ENCODE results near the gene ASB3. TPM values are rescaled to one million over a fixed set of nuclear protein-coding genes. Genes with fewer than 3 reads are reported as not detected.
"Not testable (repeated sequence)": the region's sequence is repeated elsewhere in the genome, so short reads cannot be mapped to it uniquely, and the experiment has no call there.

ASB3 gene
- total and polyA plus RNA-seq, 2 donors, result 25.1 to 31.8 TPM

DNA sequence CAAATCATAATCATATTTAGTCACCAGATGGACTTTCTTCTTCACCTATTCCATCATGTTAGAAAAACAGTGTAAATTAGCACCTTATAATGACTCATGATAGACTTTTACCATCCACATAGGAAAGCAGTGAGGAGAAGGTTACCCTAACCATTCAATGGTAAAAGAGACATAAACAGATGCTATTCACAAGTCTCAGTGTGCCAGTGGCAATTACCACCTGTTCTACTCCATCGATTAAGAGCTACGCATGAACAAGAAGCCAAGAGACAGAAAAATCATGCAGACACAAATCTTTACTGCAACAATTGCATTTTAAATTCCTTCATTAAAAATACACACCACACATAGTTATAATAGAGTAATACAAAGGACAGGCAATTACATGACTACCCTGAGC, 125.9 kb downstream of the ASB3 start:
- no peaks in the 10 kb centered on the region for H3K4me1 ChIP-seq (ENCODE audit: control insufficient read depth in 2 of 2, insufficient read depth in 2 of 2, low read length in 2 of 2)
- DNase-seq (ENCODE audit: low read depth in 6 of 9, low spot score in 9 of 9), result no peak

DNA sequence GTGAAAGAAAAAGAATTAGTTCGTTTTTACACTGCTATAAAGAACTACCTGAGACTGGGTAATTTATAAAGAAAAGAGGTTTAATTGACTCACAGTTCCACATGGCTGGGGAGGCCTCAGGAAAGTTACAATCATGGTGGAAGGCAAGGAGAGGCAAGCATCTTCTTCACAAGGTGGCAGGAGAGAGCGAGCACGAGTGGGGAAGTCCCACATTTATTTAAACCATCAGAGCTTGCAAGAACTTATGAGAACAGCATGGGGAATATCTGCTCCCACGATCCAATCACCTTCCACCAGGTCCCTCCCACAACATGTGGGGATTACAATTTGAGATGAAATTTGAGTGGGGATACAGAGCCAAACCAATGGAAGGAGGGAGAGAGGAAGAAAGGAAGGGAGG, 128.3 kb downstream of the ASB3 start:
- H3K36me3 ChIP-seq (ENCODE audit: control insufficient read depth in 2 of 2, insufficient read depth in 2 of 2, low read length in 1 of 2); DNase-seq (ENCODE audit: low read depth in 6 of 9, low spot score in 9 of 9); H3K9me3 ChIP-seq (ENCODE audit: control insufficient read depth in 2 of 2, insufficient read depth in 1 of 2, low read length in 1 of 2); H3K4me1 ChIP-seq (ENCODE audit: control insufficient read depth in 2 of 2, insufficient read depth in 2 of 2, low read length in 2 of 2); H3K4me3 ChIP-seq (ENCODE audit: low read length in 2 of 2); H3K27me3 ChIP-seq (ENCODE audit: control insufficient read depth in 2 of 2, insufficient read depth in 1 of 2, low read length in 1 of 2); H3K27ac ChIP-seq (ENCODE audit: low read depth in 1 of 2, low read length in 1 of 2): not testable (repeated sequence)
- WGBS, result 95% methylated on average over 4 of the region's 4 CpGs

More for the DNA sequence above, 125.9 kb downstream of the ASB3 start:
- H3K36me3 ChIP-seq (ENCODE audit: control insufficient read depth in 2 of 2, insufficient read depth in 2 of 2, low read length in 1 of 2), result no peaks in the 10 kb centered on the region
- no peaks in the 10 kb centered on the region for H3K27me3 ChIP-seq (ENCODE audit: control insufficient read depth in 2 of 2, insufficient read depth in 1 of 2, low read length in 1 of 2)
- WGBS, result over 99% methylated on average over 2 of the region's 2 CpGs
- no peaks in the 10 kb centered on the region for H3K9me3 ChIP-seq (ENCODE audit: control insufficient read depth in 2 of 2, insufficient read depth in 1 of 2, low read length in 1 of 2)
- H3K27ac ChIP-seq (ENCODE audit: low read depth in 1 of 2, low read length in 1 of 2), result no peak overlapping the region
- no peak overlapping the region for H3K4me3 ChIP-seq (ENCODE audit: low read length in 2 of 2)

DNA sequence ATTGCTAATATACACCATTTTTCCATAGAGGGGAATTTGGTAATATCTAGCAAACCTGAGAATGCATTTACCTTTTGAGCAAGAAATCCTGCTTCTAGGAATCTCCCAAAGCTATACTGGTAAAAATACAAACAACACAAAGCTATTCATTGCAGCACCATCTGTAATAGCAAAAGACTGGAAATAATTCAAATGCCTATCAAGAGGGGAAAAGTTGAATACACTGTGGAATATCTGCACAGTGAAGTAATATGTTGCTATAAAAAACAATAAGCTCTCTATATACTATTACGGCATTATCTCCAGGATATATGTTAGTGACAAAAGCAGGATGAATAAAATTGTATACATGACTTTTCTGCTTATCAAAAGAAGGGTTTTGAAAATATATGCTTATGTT, 131.5 kb downstream of the ASB3 start:
- Histone ChIP-seq H3K4me1 (ENCODE audit: control insufficient read depth in 2 of 2, insufficient read depth in 2 of 2, low read length in 2 of 2) (no peaks in the 10 kb centered on the region), H3K27ac (ENCODE audit: low read depth in 1 of 2, low read length in 1 of 2) (no peak overlapping the region), H3K4me3 (ENCODE audit: low read length in 2 of 2) (no peak overlapping the region), H3K9me3 (ENCODE audit: control insufficient read depth in 2 of 2, insufficient read depth in 1 of 2, low read length in 1 of 2) (no peaks in the 10 kb centered on the region), H3K36me3 (ENCODE audit: control insufficient read depth in 2 of 2, insufficient read depth in 2 of 2, low read length in 1 of 2) (no peaks in the 10 kb centered on the region), H3K27me3 (ENCODE audit: control insufficient read depth in 2 of 2, insufficient read depth in 1 of 2, low read length in 1 of 2) (no peaks in the 10 kb centered on the region)
- WGBS, result 96% methylated on average over 1 of the region's 1 CpG
- no peak for DNase-seq (ENCODE audit: low read depth in 6 of 9, low spot score in 9 of 9)

DNA sequence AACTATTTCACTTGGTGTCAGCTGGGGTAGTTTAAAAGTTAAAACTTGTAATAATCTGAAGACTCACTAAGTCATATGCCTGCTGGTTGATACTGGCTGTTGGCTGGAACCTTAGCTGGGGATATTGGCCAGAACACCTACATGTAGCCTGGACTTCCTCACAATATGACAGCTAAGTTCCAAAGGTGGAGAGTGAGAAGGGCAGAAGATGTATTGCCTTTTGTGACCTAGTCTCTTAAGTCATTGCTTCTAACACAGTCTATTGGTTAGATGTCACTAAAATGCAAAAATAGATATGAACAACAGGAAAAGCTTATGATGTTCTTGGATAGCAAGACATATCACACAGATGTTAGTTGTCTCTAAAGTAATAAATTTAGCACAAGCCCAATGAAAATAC, 132.4 kb downstream of the ASB3 start:
- no peak overlapping the region for H3K27ac ChIP-seq (ENCODE audit: low read depth in 1 of 2, low read length in 1 of 2)
- H3K36me3 ChIP-seq (ENCODE audit: control insufficient read depth in 2 of 2, insufficient read depth in 2 of 2, low read length in 1 of 2), result no peaks in the 10 kb centered on the region
- DNase-seq (ENCODE audit: low read depth in 6 of 9, low spot score in 9 of 9), result no peak
- H3K4me1 ChIP-seq (ENCODE audit: control insufficient read depth in 2 of 2, insufficient read depth in 2 of 2, low read length in 2 of 2), result no peaks in the 10 kb centered on the region
- H3K27me3 ChIP-seq (ENCODE audit: control insufficient read depth in 2 of 2, insufficient read depth in 1 of 2, low read length in 1 of 2), result no peaks in the 10 kb centered on the region
- H3K9me3 ChIP-seq (ENCODE audit: control insufficient read depth in 2 of 2, insufficient read depth in 1 of 2, low read length in 1 of 2), result no peaks in the 10 kb centered on the region
- H3K4me3 ChIP-seq (ENCODE audit: low read length in 2 of 2), result no peak overlapping the region

DNA sequence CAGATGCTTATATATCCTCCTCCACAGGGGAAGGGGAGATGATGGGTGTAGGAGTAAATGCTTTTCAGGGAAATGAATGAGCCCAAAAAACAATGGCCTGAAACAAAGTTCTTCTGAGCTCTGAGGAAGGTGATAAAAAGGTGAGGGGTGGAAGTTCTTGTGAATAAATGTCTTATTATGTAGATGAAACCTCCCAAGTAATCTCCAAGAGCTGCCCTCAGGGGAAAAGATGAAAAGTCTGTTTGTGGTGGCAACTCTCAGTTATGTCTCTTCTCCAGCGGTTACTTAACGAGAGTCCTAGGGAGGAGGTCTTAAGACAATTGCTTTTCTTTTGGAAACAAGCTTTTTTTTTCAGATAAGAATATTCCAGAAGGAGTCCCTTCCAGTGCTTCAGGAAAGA, 134.6 kb downstream of the ASB3 start:
- WGBS, result over 99% methylated on average over 2 of the region's 2 CpGs
- no peak for DNase-seq (ENCODE audit: low read depth in 6 of 9, low spot score in 9 of 9)
- Histone ChIP-seq H3K36me3 (ENCODE audit: control insufficient read depth in 2 of 2, insufficient read depth in 2 of 2, low read length in 1 of 2) (no peaks in the 10 kb centered on the region), H3K4me3 (ENCODE audit: low read length in 2 of 2) (no peak overlapping the region), H3K27me3 (ENCODE audit: control insufficient read depth in 2 of 2, insufficient read depth in 1 of 2, low read length in 1 of 2) (no peaks in the 10 kb centered on the region), H3K4me1 (ENCODE audit: control insufficient read depth in 2 of 2, insufficient read depth in 2 of 2, low read length in 2 of 2) (no peaks in the 10 kb centered on the region), H3K9me3 (ENCODE audit: control insufficient read depth in 2 of 2, insufficient read depth in 1 of 2, low read length in 1 of 2) (no peaks in the 10 kb centered on the region), H3K27ac (ENCODE audit: low read depth in 1 of 2, low read length in 1 of 2) (no peak overlapping the region)

DNA sequence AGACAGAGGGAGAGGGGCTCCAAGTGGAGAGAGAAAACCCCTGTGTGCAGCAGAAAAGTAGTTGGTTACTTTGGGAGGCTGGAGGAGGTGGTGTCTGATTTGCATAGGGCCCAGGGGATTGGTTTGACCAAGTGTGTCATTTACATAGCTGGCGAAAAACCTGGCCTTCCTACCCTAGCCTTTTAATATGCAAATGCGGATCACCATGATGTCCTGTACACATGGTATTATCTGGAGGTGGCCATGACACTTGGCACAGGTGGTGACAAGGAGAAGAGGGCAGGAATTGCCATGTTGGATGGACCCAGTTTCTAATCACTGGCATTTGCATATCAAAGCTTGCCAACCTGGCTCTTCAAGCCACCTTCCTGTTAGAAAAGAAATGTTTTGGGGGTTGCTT, 140.0 kb downstream of the ASB3 start:
- WGBS, result 95% methylated on average over 2 of the region's 2 CpGs
- H3K36me3 ChIP-seq (ENCODE audit: control insufficient read depth in 2 of 2, insufficient read depth in 2 of 2, low read length in 1 of 2), result no peaks in the 10 kb centered on the region
- H3K4me3 ChIP-seq (ENCODE audit: low read length in 2 of 2), result no peak overlapping the region
- no peaks in the 10 kb centered on the region for H3K27me3 ChIP-seq (ENCODE audit: control insufficient read depth in 2 of 2, insufficient read depth in 1 of 2, low read length in 1 of 2)
- no peak for DNase-seq (ENCODE audit: low read depth in 6 of 9, low spot score in 9 of 9)
- H3K9me3 ChIP-seq (ENCODE audit: control insufficient read depth in 2 of 2, insufficient read depth in 1 of 2, low read length in 1 of 2), result no peaks in the 10 kb centered on the region
- no peak overlapping the region for H3K27ac ChIP-seq (ENCODE audit: low read depth in 1 of 2, low read length in 1 of 2)
- no peaks in the 10 kb centered on the region for H3K4me1 ChIP-seq (ENCODE audit: control insufficient read depth in 2 of 2, insufficient read depth in 2 of 2, low read length in 2 of 2)

DNA sequence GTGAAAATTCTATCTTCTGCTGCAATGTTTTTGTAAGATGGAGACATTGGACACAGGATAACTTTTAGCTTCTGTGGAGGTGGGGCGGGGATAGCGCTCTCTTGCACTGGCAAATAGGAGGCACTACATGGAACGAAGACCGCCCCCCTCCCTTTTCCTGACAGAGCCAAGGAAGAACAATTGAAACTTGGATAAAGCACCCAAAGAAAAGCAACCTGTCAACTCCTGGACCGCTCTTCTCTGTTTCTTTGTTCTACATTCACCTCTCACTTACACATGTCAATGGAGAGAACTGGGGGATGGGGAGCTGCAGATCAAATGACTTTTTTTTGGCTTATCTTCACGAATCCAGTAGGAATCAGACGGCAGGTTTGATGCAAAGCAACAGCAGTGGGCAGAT, 145.5 kb downstream of the ASB3 start:
- no peak overlapping the region for H3K4me3 ChIP-seq (ENCODE audit: low read length in 2 of 2)
- H3K9me3 ChIP-seq (ENCODE audit: control insufficient read depth in 2 of 2, insufficient read depth in 1 of 2, low read length in 1 of 2), result no peaks in the 10 kb centered on the region
- no peaks in the 10 kb centered on the region for H3K27me3 ChIP-seq (ENCODE audit: control insufficient read depth in 2 of 2, insufficient read depth in 1 of 2, low read length in 1 of 2)
- H3K27ac ChIP-seq (ENCODE audit: low read depth in 1 of 2, low read length in 1 of 2), result no peak overlapping the region
- DNase-seq (ENCODE audit: low read depth in 6 of 9, low spot score in 9 of 9), result no peak
- H3K36me3 ChIP-seq (ENCODE audit: control insufficient read depth in 2 of 2, insufficient read depth in 2 of 2, low read length in 1 of 2), result no peaks in the 10 kb centered on the region
- WGBS, result 86% methylated on average over 7 of the region's 7 CpGs
- H3K4me1 ChIP-seq (ENCODE audit: control insufficient read depth in 2 of 2, insufficient read depth in 2 of 2, low read length in 2 of 2), result no peaks in the 10 kb centered on the region

DNA sequence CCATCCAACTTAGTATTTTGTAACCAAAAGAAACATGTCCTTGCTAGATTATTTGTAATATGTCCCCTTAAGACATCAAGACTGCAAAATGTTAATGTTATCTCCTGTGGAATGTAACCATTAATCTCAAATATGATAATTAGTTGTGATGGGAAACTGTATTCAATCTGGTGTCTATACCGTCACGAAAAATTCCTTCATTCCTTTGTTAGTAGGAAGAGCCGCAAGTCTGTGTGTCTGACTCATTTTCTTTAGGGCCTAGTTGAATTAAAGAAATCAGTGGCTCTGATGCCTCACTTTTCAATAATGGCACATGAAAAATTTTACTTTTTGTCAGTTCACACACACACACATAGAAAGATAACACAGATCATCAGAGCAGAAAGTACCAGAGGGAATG, 146.3 kb downstream of the ASB3 start:
- Histone ChIP-seq H3K4me3 (ENCODE audit: low read length in 2 of 2) (no peak overlapping the region), H3K27ac (ENCODE audit: low read depth in 1 of 2, low read length in 1 of 2) (no peak overlapping the region), H3K36me3 (ENCODE audit: control insufficient read depth in 2 of 2, insufficient read depth in 2 of 2, low read length in 1 of 2) (no peaks in the 10 kb centered on the region), H3K9me3 (ENCODE audit: control insufficient read depth in 2 of 2, insufficient read depth in 1 of 2, low read length in 1 of 2) (no peaks in the 10 kb centered on the region), H3K27me3 (ENCODE audit: control insufficient read depth in 2 of 2, insufficient read depth in 1 of 2, low read length in 1 of 2) (no peaks in the 10 kb centered on the region), H3K4me1 (ENCODE audit: control insufficient read depth in 2 of 2, insufficient read depth in 2 of 2, low read length in 2 of 2) (no peaks in the 10 kb centered on the region)
- no peak for DNase-seq (ENCODE audit: low read depth in 6 of 9, low spot score in 9 of 9)
- WGBS, result 97% methylated on average over 3 of the region's 3 CpGs

DNA sequence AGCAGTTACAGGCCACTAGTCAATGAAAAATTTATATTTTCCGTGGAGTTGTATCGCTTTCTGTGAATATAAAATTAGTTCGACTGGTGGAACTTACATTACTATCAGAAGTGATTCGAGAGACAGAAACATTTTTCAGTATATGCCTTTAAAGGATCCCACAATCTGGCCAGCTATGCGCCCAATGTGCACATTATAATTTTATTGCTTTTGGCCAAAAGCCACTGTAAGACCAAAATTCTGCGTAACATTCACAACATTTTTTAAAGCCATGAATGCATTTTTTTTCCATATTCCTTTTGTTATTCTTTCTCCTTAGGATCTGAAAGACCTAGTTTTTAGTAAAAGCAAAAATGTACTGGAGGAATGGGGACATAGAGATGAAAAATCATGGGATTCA, 150.2 kb downstream of the ASB3 start:
- DNase-seq (ENCODE audit: low read depth in 6 of 9, low spot score in 9 of 9), result no peak
- no peak overlapping the region for H3K4me3 ChIP-seq (ENCODE audit: low read length in 2 of 2)
- no peaks in the 10 kb centered on the region for H3K4me1 ChIP-seq (ENCODE audit: control insufficient read depth in 2 of 2, insufficient read depth in 2 of 2, low read length in 2 of 2)
- H3K27me3 ChIP-seq (ENCODE audit: control insufficient read depth in 2 of 2, insufficient read depth in 1 of 2, low read length in 1 of 2), result no peaks in the 10 kb centered on the region
- WGBS, result 97% methylated on average over 6 of the region's 6 CpGs
- no peak overlapping the region for H3K27ac ChIP-seq (ENCODE audit: low read depth in 1 of 2, low read length in 1 of 2)
- no peaks in the 10 kb centered on the region for H3K36me3 ChIP-seq (ENCODE audit: control insufficient read depth in 2 of 2, insufficient read depth in 2 of 2, low read length in 1 of 2)
- no peaks in the 10 kb centered on the region for H3K9me3 ChIP-seq (ENCODE audit: control insufficient read depth in 2 of 2, insufficient read depth in 1 of 2, low read length in 1 of 2)

DNA sequence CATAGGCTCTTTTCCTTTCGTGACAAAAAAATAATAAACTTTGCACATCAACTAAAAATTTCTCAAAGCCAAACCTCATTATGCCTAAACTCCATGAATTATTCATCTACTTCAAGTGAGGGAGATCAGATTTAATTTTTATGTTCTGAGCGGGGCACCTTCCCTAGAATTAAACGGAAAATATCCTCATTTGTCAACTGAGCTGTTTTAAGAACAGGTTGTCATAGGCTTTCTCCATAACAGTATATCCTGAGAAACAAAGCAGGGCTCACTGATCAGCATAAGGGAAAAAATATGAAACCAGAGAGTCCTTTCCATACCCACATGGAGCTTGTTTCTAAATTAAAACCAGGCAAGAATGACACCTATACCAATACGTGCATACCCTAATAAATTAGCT, 150.6 kb downstream of the ASB3 start:
- H3K9me3 ChIP-seq (ENCODE audit: control insufficient read depth in 2 of 2, insufficient read depth in 1 of 2, low read length in 1 of 2), result no peaks in the 10 kb centered on the region
- WGBS, result 94% methylated on average over 4 of the region's 4 CpGs
- no peaks in the 10 kb centered on the region for H3K27me3 ChIP-seq (ENCODE audit: control insufficient read depth in 2 of 2, insufficient read depth in 1 of 2, low read length in 1 of 2)
- H3K36me3 ChIP-seq (ENCODE audit: control insufficient read depth in 2 of 2, insufficient read depth in 2 of 2, low read length in 1 of 2), result no peaks in the 10 kb centered on the region
- DNase-seq (ENCODE audit: low read depth in 6 of 9, low spot score in 9 of 9), result no peak
- H3K27ac ChIP-seq (ENCODE audit: low read depth in 1 of 2, low read length in 1 of 2), result no peak overlapping the region
- H3K4me3 ChIP-seq (ENCODE audit: low read length in 2 of 2), result no peak overlapping the region
- H3K4me1 ChIP-seq (ENCODE audit: control insufficient read depth in 2 of 2, insufficient read depth in 2 of 2, low read length in 2 of 2), result no peaks in the 10 kb centered on the region
